Fibroblast of mammary gland (primary cell): ENCODE measurements around the gene ANKHD1.

Experiments used
- DNase-seq: peaks from one replicate; pipeline ENCODE4 v3.0.0-alpha.2; 2010; ENCODE audit warnings: low read depth
- H3K4me3 ChIP-seq: 2 replicates; pipeline ENCODE4 v1.5.1; 2011; ENCODE audit warnings: low read depth, mild to moderate bottlenecking, low read length, moderate library complexity; ENCODE audit not compliant: control insufficient read depth
- CTCF ChIP-seq: conservative IDR thresholded peaks from 2 replicates; pipeline ENCODE4 v1.5.1; 2011; ENCODE audit warnings: low read depth, low read length, inconsistent platforms; ENCODE audit not compliant: control insufficient read depth, insufficient read depth

ANKHD1 gene

DNA sequence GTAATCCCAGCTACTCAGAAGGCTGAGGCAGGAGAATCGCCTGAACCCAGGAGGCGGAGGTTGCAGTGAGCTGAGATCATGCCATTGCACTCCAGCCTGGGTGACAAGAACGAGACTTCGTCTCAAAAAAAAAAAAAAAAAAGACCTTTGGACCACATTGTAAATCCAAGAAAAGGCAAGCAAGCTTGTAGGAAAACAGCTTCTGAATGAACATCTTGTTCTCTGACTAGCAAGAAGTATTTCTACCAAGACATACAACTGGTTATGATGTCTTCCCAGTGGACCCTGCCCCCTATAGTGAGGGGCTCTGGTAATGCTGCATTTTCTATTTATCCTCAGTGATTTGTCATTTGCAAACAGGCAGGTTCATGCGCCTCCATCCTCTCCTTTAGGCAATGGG is 141.3 kb downstream of the ANKHD1 start:
- DNase-seq = no peak
- no peak overlapping the region for H3K4me3 ChIP-seq
- no peak for TF ChIP-seq CTCF

GRCh38 chr5:140544986-140545385 is 143.4 kb downstream of the ANKHD1 start:
- no peak for DNase-seq
- no peak overlapping the region for H3K4me3 ChIP-seq
- TF ChIP-seq CTCF = no peak

- no peak overlapping the region for H3K4me3 ChIP-seq
- TF ChIP-seq CTCF = no peak
- no peak for DNase-seq
These were observed 144.0 kb downstream of the ANKHD1 start for GRCh38 chr5:140545606-140546005.

- TF ChIP-seq CTCF = no peak
- DNase-seq = peak; percentile 24
- peak overlapping the region; percentile 7 for H3K4me3 ChIP-seq
These were observed 145.3 kb downstream of the ANKHD1 start for GRCh38 chr5:140546851-140547507.

DNA sequence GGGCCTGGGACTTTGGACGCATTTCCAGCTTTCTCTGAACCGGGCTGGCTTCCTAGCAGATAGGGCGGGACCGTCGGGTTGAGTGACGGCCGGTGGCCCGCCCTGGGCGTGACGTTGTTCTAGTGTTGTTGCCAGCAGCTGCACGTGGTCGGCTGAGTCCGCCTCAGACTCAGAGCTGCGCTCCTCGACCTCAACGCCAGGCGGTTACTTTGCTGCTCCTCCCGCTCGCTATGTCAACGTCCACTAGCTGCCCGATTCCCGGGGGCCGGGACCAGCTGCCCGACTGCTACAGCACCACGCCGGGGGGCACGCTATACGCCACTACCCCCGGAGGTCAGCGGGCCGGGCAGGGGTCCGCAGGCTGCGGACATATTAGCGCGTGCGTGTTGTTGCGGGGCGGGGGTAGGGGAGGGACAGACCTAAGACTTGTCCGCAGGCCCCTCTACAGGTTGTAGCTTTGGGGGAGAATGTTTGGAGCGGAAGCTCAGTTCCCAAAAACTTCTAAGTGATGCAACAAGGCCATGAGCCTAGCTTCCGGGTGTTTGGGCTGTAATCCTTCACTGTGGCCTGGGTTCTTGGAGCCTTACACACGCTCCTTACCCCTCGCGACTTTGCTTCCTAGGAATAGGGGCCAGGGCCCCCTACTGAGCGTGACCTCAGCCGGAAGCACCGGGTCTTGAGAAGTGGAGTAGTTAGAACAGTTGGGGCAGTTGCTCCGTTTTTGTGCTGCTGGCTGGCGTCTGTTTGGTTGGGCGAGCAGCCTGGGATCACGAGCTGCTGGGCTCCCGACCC is 146.1 kb downstream of the ANKHD1 start, which contains the start of gene EIF4EBP3:
Gene EIF4EBP3, plus strand, starts transcription at position 155 of the 792 bp plus-strand sequence. Its CDS starts 76 bp downstream, at position 231.
- TF ChIP-seq CTCF = peak; percentile 49
- peak within 1 kb of the TSS; percentile 16 for H3K4me3 ChIP-seq
- DNase-seq = peak; percentile 96

- no peak overlapping the region for H3K4me3 ChIP-seq
- no peak for TF ChIP-seq CTCF
- no peak for DNase-seq
These were observed 146.7 kb downstream of the ANKHD1 start for GRCh38 chr5:140548300-140548688.

DNA sequence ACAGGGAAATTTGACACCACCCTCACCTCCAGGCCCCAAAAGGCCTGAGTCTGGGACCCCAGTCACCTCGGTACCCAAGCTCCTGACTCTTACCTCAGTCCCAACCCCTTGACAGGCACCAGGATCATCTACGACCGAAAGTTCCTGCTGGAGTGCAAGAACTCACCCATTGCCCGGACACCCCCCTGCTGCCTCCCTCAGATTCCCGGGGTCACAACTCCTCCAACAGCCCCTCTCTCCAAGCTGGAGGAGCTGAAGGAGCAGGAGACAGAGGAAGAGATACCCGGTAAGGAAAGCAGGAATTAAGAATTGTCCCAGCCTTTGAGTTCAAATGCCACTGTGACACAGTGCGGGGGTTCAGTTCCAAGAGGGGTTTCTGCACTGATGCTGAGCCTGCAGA is 147.2 kb downstream of the ANKHD1 start:
- no peak for DNase-seq

More for the DNA sequence above, 147.2 kb downstream of the ANKHD1 start:
- no peak for TF ChIP-seq CTCF
- no peak overlapping the region for H3K4me3 ChIP-seq
